ENCODE results near the gene CX3CL1. TPM values are rescaled to one million over a fixed set of nuclear protein-coding genes. Genes with fewer than 3 reads are reported as not detected.

CX3CL1 gene
- total RNA-seq, 1 experiment from 2014 or later: 1.7 TPM

- H3K4me1 Mint-ChIP-seq: no peaks in the 10 kb centered on the region
- H4K5ac ChIP-seq (ENCODE audit: insufficient read length, low read depth, low read length): no peak overlapping the region
- H4K20me1 ChIP-seq (ENCODE audit: control insufficient read depth, insufficient read depth, insufficient read length): no peaks in the 10 kb centered on the region
- no peak overlapping the region for H3K9ac ChIP-seq (ENCODE audit: extremely low read depth, insufficient read length, low read length)
- no peak overlapping the region for H3K4me2 ChIP-seq (ENCODE audit: insufficient read depth, insufficient read length, low read length)
- H3K27me3 ChIP-seq (ENCODE audit: insufficient read depth, low read length): no peaks in the 10 kb centered on the region; the same call in 1 of the 2 replicates
- H3K23me2 ChIP-seq (ENCODE audit: insufficient read length, low read depth, low read length, poor library complexity, severe bottlenecking): no peaks in the 10 kb centered on the region
- DNase-seq: no peak
- no peak overlapping the region for H4K91ac ChIP-seq (ENCODE audit: insufficient read length, low read depth, low read length)
- H3K27me3 Mint-ChIP-seq (ENCODE audit: low read depth): no peaks in the 10 kb centered on the region
- no peak overlapping the region for H4K8ac ChIP-seq (replicated peaks; ENCODE audit: insufficient read length, low read depth, low read length)
- no peaks in the 10 kb centered on the region for H3K79me2 ChIP-seq (ENCODE audit: insufficient read depth, low read length)
- no peak overlapping the region for H3K27ac ChIP-seq (ENCODE audit: insufficient read length, low read depth, low read length)
- H3K9me3 ChIP-seq (ENCODE audit: control insufficient read depth, low read depth, low read length): no peaks in the 10 kb centered on the region
- no peak overlapping the region for H3K18ac ChIP-seq (ENCODE audit: insufficient read length, low read depth, low read length)
- no peaks in the 10 kb centered on the region for H3K4me1 ChIP-seq (ENCODE audit: insufficient read depth, low read length)
- H3K14ac ChIP-seq (ENCODE audit: insufficient read depth, low read length): no peak overlapping the region
- H3K23ac ChIP-seq (ENCODE audit: insufficient read length, low read depth, low read length): no peak overlapping the region
- no peak for TF ChIP-seq CTCF (conservative IDR thresholded peaks at IDR 0.05)
- no peak overlapping the region for H3K4me3 Mint-ChIP-seq
- H2AK5ac ChIP-seq (ENCODE audit: insufficient read length, low read length): no peak overlapping the region
- no peaks in the 10 kb centered on the region for H3K9me3 Mint-ChIP-seq
- no peaks in the 10 kb centered on the region for H3K79me1 ChIP-seq (ENCODE audit: insufficient read depth, low read depth, low read length, poor library complexity, severe bottlenecking)
- H3T11ph ChIP-seq (ENCODE audit: low read length): no peak overlapping the region
- no peak overlapping the region for H2BK120ac ChIP-seq (ENCODE audit: low read depth, low read length, poor library complexity, severe bottlenecking)
- no peak overlapping the region for H3K27ac Mint-ChIP-seq
- no peak overlapping the region for H3K4ac ChIP-seq (ENCODE audit: low read depth, low read length)
- H2AFZ ChIP-seq (ENCODE audit: low read length): no peak overlapping the region
- H2BK20ac ChIP-seq (ENCODE audit: low read depth, low read length, poor library complexity, severe bottlenecking): no peak overlapping the region
- no peak overlapping the region for H2BK15ac ChIP-seq (ENCODE audit: low read depth, low read length)
- no peak overlapping the region for H2BK5ac ChIP-seq (ENCODE audit: insufficient read length, low read length)
- WGBS (ENCODE audit: extremely low coverage, insufficient read length, low lambda C conversion rate): no CpG with 5 or more reads among the region's 2 CpGs
- peaks cover 46 to 83% (median 79%) of the 10 kb centered on the region in 3 experiments for H3K36me3 Mint-ChIP-seq (ENCODE audit: insufficient read depth in 1 of 3, low read depth in 3 of 3)
- H3K56ac ChIP-seq (ENCODE audit: insufficient read length, low read depth, low read length): no peak overlapping the region
- no peak overlapping the region for H2BK12ac ChIP-seq (ENCODE audit: insufficient read length, low read depth, low read length)
Observed at GRCh38 chr16:57432505-57432904, 60.2 kb downstream of the CX3CL1 start.

All from H9 (cell line).